Occipital lobe (tissue), 2 donors: ENCODE results near the gene MRM2. TPM values are rescaled to one million over a fixed set of nuclear protein-coding genes. Genes with fewer than 3 reads are reported as not detected.

Experiments
- DNase-seq: peaks from one replicate; lab custom pipeline; 2025; lab: John Stamatoyannopoulos, UW
- total RNA-seq: library from RNA; depleted of rRNA; stranded (reverse); fragments of >200 nt; gene quantifications from one replicate; pipeline ENCODE4 v1.2.3, GENCODE V29; 2014

The MRM2 gene
- total RNA-seq, 1 donor from 2014 or later: 15.0 TPM

DNA sequence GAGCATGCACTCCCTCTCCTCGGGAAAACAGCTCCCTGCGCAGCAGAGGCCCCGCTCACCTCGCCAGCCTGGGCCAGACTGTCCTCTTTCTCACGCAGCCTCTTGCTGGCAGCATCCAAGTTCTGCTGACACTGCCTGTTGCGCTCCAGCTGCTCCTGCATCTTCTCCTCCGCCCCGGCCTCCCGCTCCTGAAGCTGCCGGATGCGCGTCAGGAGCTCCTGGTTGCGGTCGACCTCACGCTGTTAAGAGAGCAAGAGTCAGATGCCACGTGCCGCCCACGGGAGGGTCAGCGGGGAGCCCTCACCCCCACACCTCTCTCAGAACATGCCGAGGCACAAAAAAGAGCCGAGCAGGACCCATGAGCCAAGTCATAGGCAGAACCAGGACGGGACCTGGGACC, 19.5 kb downstream of the MRM2 start:
- no peak for DNase-seq

DNA sequence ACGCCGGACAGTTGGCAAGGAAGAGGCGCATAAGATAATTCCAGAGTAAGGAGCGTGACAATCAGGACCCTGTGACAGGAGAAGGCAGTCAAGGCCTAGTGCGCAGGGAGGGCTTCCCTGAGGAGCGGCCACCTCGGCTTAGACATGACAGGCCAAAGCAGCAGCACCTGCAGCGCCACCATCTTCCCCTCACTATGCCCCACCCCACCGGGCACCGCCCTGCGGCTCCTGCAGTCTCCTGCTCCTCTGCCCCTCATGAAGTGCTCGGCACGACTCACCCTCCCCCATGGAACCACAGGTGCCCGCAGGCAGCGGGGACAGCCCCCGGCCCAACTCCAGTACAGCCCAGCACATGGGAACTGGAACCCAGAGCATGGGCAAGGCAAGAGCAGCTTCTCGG, 21.1 kb downstream of the MRM2 start:
- DNase-seq: no peak

- DNase-seq: no peak
Observed at GRCh38 chr7:2220506-2220905, 21.5 kb downstream of the MRM2 start.

DNA sequence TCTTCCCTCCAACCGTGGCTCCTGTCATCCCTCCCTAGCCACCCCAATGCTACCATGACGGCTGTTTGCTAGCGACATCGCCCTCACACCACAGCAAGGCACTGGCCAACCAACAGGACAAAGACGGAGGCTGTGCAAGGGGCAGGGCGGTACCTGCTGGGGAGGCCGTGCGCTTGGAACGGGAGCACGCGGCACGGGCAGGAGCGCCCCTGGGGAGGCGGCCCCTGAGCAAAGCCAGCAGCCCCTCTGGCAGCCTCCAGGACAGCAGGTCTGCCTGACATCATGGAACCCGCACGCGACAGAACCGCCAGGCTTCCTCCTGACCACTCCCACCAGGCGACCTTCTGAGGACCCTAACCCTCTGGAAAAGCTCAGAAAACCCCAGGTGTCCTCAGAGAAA, 22.0 kb downstream of the MRM2 start:
- DNase-seq: no peak

GRCh38 chr7:2219606-2220005, 22.4 kb downstream of the MRM2 start:
- DNase-seq: no peak

- DNase-seq: no peak
Observed at GRCh38 chr7:2219136-2219535, 22.9 kb downstream of the MRM2 start.

- DNase-seq: no peak
Observed at GRCh38 chr7:2218444-2218785, 23.6 kb downstream of the MRM2 start.

- no peak for DNase-seq
Observed at GRCh38 chr7:2217716-2218443, 24.1 kb downstream of the MRM2 start.

GRCh38 chr7:2217206-2217605, 24.8 kb downstream of the MRM2 start:
- no peak for DNase-seq

DNA sequence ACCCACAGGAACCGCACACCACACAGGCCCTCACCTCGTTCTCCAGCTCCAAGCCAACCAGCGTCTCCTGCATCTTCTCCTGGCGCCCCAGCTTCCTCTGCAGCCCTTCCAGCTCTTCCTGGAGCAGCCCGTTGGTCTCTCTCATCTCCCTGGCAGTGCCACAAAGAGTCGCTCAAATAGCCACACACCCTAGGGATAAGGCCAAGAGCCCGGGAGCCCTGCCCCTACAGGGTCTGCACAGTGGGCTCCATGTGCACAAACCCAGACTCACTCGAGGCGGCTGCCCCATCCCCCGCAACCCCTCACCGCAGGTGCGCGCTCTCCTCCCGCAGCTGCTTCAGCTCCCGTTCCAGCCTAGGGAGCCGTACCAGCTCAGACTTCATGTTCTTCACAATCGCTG, 26.2 kb downstream of the MRM2 start:
- DNase-seq: no peak

DNA sequence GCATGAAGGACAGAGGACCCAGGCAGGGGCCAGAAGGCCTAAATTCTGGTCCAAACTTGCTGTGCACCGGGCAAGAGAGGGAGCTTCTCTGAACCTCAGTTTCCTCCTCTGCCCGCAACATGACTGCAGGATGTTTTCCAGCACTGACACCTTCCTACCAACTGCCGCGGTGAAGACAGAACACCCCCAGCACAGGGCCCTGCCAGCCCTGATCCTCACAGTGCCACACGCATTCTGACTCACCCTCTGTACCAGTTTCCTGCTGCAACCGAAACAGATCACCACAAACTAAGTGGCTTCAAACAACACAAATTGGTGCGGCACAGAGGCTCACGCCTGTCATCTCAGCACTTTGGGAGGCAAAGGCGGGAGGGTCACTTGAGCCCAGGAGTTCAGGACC, 27.4 kb downstream of the MRM2 start:
- DNase-seq: no peak

DNA sequence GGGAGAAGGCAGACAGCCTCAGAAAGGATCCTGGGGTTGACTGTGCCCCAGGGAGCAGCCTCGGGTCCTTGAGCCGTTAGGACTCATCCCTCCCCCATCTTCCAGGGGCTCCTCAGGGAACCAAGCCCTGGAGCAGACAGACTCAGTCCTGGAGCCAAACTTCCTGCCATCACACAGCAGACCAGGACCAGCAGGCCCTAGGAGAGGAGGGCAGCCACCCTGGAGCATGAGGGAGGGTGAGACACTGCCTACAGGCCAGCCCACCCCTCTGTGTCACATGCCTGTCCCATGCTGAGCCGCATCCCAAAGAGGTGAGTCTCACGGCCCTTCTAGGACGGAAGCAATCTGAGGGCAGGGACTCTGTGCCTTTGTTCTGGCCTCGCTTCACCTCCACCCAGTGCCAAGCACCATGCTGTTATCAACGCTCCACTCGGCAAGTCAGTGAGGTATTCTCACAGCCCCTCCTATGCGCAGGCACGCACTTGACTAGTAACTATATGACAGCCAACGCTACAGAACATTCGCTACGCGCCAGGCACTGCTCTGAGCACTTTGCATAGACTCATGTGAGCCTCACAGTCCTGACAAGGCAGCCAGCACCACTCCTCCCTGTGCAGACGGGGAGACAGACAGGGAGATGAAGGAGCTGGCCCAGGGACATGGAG, 28.3 kb downstream of the MRM2 start:
- DNase-seq: no peak

DNA sequence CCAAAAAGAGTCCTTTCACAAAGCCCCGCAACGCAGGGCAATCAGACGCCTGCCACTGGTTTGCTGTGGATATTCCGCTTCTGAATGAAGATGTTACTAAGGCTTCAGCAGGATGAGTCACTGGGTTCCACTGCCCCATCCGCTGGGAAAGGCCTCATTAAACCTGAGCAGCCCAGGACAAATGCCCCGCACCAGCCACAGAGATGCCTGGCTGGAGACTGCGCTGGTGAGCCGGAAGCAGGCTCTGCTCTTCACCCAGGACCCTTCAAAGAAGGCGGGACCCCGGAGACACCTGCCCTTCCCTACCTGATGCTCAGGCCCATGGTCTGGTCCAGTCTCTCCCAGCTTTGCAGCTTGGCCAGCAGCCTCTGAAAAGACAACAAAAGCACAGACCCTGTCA, 29.1 kb downstream of the MRM2 start:
- no peak for DNase-seq

- DNase-seq: no peak
Observed at GRCh38 chr7:2211926-2212325, 30.1 kb downstream of the MRM2 start.

GRCh38 chr7:2211259-2211880, 30.6 kb downstream of the MRM2 start:
- no peak for DNase-seq

DNA sequence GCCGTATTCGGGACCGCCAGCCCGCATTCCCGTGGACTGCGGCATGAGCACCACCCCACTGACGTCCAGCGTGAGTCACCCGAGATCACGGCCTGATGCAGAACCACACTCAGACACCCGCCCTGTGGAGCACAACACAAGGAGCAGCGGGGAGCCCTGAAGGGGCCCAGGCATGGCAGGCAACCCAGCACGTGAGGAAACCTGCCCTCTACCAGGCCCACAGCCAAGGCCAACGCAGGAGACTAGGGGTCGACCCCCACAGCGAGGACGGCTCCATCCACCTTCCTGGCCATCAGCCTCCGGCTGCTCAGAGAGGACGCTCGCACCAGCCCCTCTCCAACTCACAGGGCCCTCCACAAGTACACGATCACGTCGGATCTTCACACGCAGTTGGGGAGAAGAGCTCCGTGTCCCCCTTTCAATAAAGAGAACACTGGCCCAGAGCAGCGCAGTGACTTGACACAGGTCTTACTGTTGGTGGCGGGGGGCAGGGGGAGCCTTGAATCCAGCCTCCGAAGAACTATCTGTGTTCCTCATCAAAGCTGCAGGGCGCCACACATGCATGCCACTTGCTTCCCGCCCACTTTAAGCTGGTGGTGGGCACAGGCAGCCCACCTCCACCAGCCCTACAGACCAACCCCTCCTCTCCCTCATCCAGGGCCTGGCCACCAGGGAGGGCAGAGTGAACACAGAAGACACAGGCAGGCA, 31.3 kb downstream of the MRM2 start:
- DNase-seq: no peak

- DNase-seq: no peak
Observed at GRCh38 chr7:2209961-2210323, 32.1 kb downstream of the MRM2 start.

- peak; percentile 47 for DNase-seq
Observed at GRCh38 chr7:2209146-2209960, 32.7 kb downstream of the MRM2 start.

GRCh38 chr7:2208712-2209111, 33.3 kb downstream of the MRM2 start:
- DNase-seq: no peak

GRCh38 chr7:2205036-2205780, 36.8 kb downstream of the MRM2 start:
- no peak for DNase-seq

DNA sequence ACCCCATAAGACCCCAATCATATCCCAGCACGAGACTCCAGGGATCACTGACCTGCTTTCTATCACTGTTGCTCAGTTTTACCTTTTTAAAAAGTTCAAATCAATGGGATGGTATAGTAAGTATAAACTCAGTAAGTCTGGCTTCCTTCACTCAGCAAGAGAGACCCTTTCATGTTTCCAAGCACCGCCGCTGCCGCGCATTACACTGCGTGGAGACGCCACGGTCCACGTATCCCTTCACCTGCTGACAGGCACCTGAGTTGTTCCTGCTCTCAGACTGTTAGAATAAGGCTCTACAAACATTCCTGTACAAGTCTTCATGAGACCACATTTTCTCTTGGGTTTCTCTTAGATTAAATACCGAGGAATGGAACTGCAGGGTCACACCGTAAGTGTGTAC, 37.6 kb downstream of the MRM2 start:
- DNase-seq: no peak
